Keratinocyte (primary cell): ENCODE data around the gene DNASE1. TPM values are rescaled to one million over a fixed set of nuclear protein-coding genes. Genes with fewer than 3 reads are reported as not detected.
"Not testable (repeated sequence)": the region's sequence is repeated elsewhere in the genome, so short reads cannot be mapped to it uniquely, and the experiment has no call there.

Source experiments
- DNase-seq: peaks from one replicate; pipeline ENCODE4 v3.0.0-alpha.2; 2011; ENCODE audit warnings: low read depth, missing footprints, low spot score
- FAIRE-seq: peaks from 2 replicates; lab custom pipeline; 2011; peaks lifted over from hg19 to GRCh38; lab: Jason Lieb, UNC
- H2AFZ ChIP-seq: 2 replicates; pipeline ENCODE4 v1.6.0; 2012; ENCODE audit warnings: low read length, control low read depth, inconsistent platforms; ENCODE audit not compliant: control insufficient read depth
- H3K27ac ChIP-seq: 2 replicates; pipeline ENCODE4 v1.5.1; 2011; ENCODE audit warnings: low read length; ENCODE audit not compliant: control insufficient read depth, insufficient read depth
- H3K27me3 ChIP-seq: 3 replicates; pipeline ENCODE4 v1.6.0; 2011; ENCODE audit warnings: low read length; ENCODE audit not compliant: control insufficient read depth, insufficient read depth; ENCODE audit errors: extremely low read depth
- H3K36me3 ChIP-seq, 2 experiments: 2 replicates in 1 of 2; 3 replicates in 1 of 2; pipeline ENCODE4 v1.5.1; 2011; ENCODE audit warnings: low read length in 2 of 2, mild to moderate bottlenecking in 1 of 2; ENCODE audit not compliant: control insufficient read depth in 2 of 2, insufficient read depth in 2 of 2; ENCODE audit errors: extremely low read depth in 1 of 2
- H3K4me1 ChIP-seq: 3 replicates; pipeline ENCODE4 v1.5.1; 2011; ENCODE audit warnings: low read length; ENCODE audit not compliant: control insufficient read depth, insufficient read depth; ENCODE audit errors: extremely low read depth
- H3K4me2 ChIP-seq: 3 replicates; pipeline ENCODE4 v1.6.0; 2011; ENCODE audit warnings: low read depth, low read length; ENCODE audit not compliant: control insufficient read depth, insufficient read depth; ENCODE audit errors: extremely low read depth
- H3K4me3 ChIP-seq, 3 experiments: fragments of 200-600 bp in 1 of 3; sonication (generic) in 1 of 3; 2 replicates in 2 of 3; 3 replicates in 1 of 3; pipeline ENCODE4 v1.5.1; 2011 to 2016; ENCODE audit warnings: low read length in 3 of 3, mild to moderate bottlenecking in 3 of 3, control low read depth in 2 of 3, inconsistent platforms in 1 of 3, low read depth in 1 of 3, mixed read lengths in 1 of 3, mixed run types in 1 of 3, moderate library complexity in 1 of 3; ENCODE audit not compliant: control insufficient read depth in 2 of 3, insufficient read depth in 2 of 3; ENCODE audit errors: extremely low read depth in 1 of 3
- H3K79me2 ChIP-seq: 2 replicates; pipeline ENCODE4 v1.6.0; 2012; ENCODE audit warnings: low read length; ENCODE audit not compliant: control insufficient read depth, insufficient read depth
- H3K9ac ChIP-seq: 3 replicates; pipeline ENCODE4 v1.6.0; 2011; ENCODE audit warnings: low read length; ENCODE audit not compliant: control insufficient read depth, insufficient read depth; ENCODE audit errors: extremely low read depth
- H3K9me1 ChIP-seq: 3 replicates; pipeline ENCODE4 v1.6.0; 2011; ENCODE audit warnings: low read length; ENCODE audit not compliant: control insufficient read depth, insufficient read depth; ENCODE audit errors: extremely low read depth
- H3K9me3 ChIP-seq: 2 replicates; pipeline ENCODE4 v1.5.1; 2012; ENCODE audit warnings: low read depth, low read length; ENCODE audit not compliant: control insufficient read depth
- H4K20me1 ChIP-seq: 3 replicates; pipeline ENCODE4 v1.6.0; 2011; ENCODE audit warnings: low read length; ENCODE audit not compliant: control insufficient read depth, insufficient read depth; ENCODE audit errors: extremely low read depth
- CTCF ChIP-seq, 3 experiments: IDR thresholded peaks in 1 of 3; conservative IDR thresholded peaks in 1 of 3; optimal IDR thresholded peaks in 1 of 3; 2 replicates in 2 of 3; 3 replicates in 1 of 3; pipeline versions ENCODE3 to v1.5.1; 2011; ENCODE audit warnings: low read length in 3 of 3, mild to moderate bottlenecking in 3 of 3, moderate library complexity in 2 of 3, control low read depth in 1 of 3, inconsistent platforms in 1 of 3; ENCODE audit not compliant: insufficient read depth in 2 of 3; ENCODE audit errors: extremely low read depth in 1 of 3
- EZH2 ChIP-seq: IDR thresholded peaks from one replicate; pipeline ENCODE4 v1.6.1; 2012; ENCODE audit warnings: inconsistent platforms, mild to moderate bottlenecking, low read length, moderate library complexity
- dilution Hi-C: fragments of 300-500 bp; cut with MboI; formaldehyde crosslinking; loops from one replicate; pipeline ENCODE4 v1.7.0; 2020; ENCODE audit warnings: low sequenced_read_pairs; ENCODE audit not compliant: extremely low pct_ligation_motif_present
- polyA plus RNA-seq, 5 experiments: library from polyadenylated mRNA; depleted of rRNA in 3 of 5; stranded (reverse) in 3 of 5; stranded (forward) in 1 of 5; unstranded in 1 of 5; fragments of >200 nt; gene quantifications; 1 replicate in 1 of 5; 2 replicates in 3 of 5; 3 replicates in 1 of 5; pipeline versions ENCODE4 v1.2.1 to v1.2.3, GENCODE V29; 2011 to 2012; ENCODE audit warnings: missing spikeins in 2 of 5, low read depth in 1 of 5, low replicate concordance in 1 of 5

The DNASE1 gene
- polyA plus RNA-seq, 1 donor (not counting 4 experiments of a cell fraction or from before 2014, with no cell fraction given) = 5.2 TPM

GRCh38 chr16:3655396-3656159 lies 1.1 kb downstream of the DNASE1 start:
- Histone ChIP-seq H3K9ac (no peak overlapping the region), H3K27ac (no peak overlapping the region), H4K20me1 (peaks cover 4% of the 10 kb centered on the region), H3K9me3 (no peaks in the 10 kb centered on the region), H3K27me3 (no peaks in the 10 kb centered on the region), H3K36me3 (peaks cover 27 to 31% of the 10 kb centered on the region in 2 experiments), H3K4me2 (no peak overlapping the region), H2AFZ (no peak overlapping the region), H3K4me3 (no peak overlapping the region), H3K9me1 (no peaks in the 10 kb centered on the region), H3K4me1 (no peaks in the 10 kb centered on the region), H3K79me2 (no peaks in the 10 kb centered on the region)
- dilution Hi-C loops = no loop called here
- no peak for DNase-seq
- no peak for FAIRE-seq
- TF ChIP-seq EZH2 (no peak), CTCF (optimal IDR thresholded peaks at IDR 0.05 in 1 of 3, IDR thresholded peaks at IDR 0.05 in 1 of 3, conservative IDR thresholded peaks at IDR 0.05 in 1 of 3; ENCODE audit: extremely low read depth in 1 of 3, insufficient read depth in 2 of 3, low read length in 3 of 3) (no peak)

DNA sequence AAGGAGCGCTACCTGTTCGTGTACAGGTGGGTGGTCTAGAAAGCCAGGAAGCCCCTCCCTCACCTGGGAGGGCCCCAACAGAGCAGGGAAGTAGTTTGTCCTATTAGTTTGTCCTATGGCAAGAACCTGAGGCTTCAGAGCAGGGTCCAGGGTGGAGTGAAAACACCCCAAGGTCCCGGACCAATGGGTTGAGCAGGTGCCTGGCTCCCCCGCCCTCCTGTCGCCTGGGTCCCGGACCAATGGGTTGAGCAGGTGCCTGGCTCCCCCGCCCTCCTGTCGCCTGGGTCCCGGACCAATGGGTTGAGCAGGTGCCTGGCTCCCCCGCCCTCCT lies 1.6 kb downstream of the DNASE1 start:
- H3K4me1 ChIP-seq, H4K20me1 ChIP-seq, H3K4me3 ChIP-seq, dilution Hi-C loops, H3K79me2 ChIP-seq, H3K27me3 ChIP-seq, H3K9ac ChIP-seq, H3K9me1 ChIP-seq, FAIRE-seq, H3K9me3 ChIP-seq, H3K27ac ChIP-seq, DNase-seq, H2AFZ ChIP-seq, H3K4me2 ChIP-seq: not testable (repeated sequence)
- peaks cover 29% of the 10 kb centered on the region in 2 experiments for H3K36me3 ChIP-seq
